B cell (primary cell): ENCODE results near the gene LRPPRC. TPM values are rescaled to one million over a fixed set of nuclear protein-coding genes. Genes with fewer than 3 reads are reported as not detected.

Experiments
- ATAC-seq: fragments of 200-7000 bp; cut with Tn5 transposase; one replicate; pipeline ENCODE4 v1.10.0; 2021; ENCODE audit warnings: low read depth, mild to moderate bottlenecking, moderate number of reproducible peaks, moderate library complexity
- CTCF ChIA-PET: fragments of 350-600 bp; sonication (Branson Sonifier 250); formaldehyde crosslinking; loops from one replicate; lab custom pipeline; 2021; ENCODE audit warnings: antibody characterized with exemption, inconsistent platforms; lab: Charles Lee
- POLR2A ChIA-PET: fragments of 350-600 bp; sonication (Branson Sonifier 250); formaldehyde crosslinking; loops from one replicate; lab custom pipeline; 2021; ENCODE audit warnings: antibody characterized with exemption; lab: Charles Lee
- DNase-seq: peaks from one replicate; pipeline ENCODE4 v3.0.0; 2013
- H2AFZ ChIP-seq: 2 replicates; pipeline ENCODE4 v1.6.1; 2012; ENCODE audit warnings: mild to moderate bottlenecking, low read depth, low read length; ENCODE audit not compliant: insufficient read depth, poor library complexity, severe bottlenecking
- H3K27ac ChIP-seq, 2 donors: 1 replicate in 1 of 2; 2 replicates in 1 of 2; pipeline ENCODE4 v1.5.1; 2012 to 2013; ENCODE audit warnings: low read length in 2 of 2, mild to moderate bottlenecking in 2 of 2, moderate library complexity in 1 of 2
- H3K27me3 ChIP-seq, 4 experiments: fragments of 200-600 bp in 1 of 4; sonication (generic) in 1 of 4; replicated peaks in 1 of 4; 1 replicate in 2 of 4; 2 replicates in 2 of 4; pipeline versions ENCODE4 v1.6.1 to v1.7.0; 2013 to 2016; ENCODE audit warnings: low read length in 3 of 4, mild to moderate bottlenecking in 2 of 4, mixed read lengths in 1 of 4, moderate library complexity in 1 of 4; ENCODE audit not compliant: insufficient read depth in 4 of 4, control insufficient read depth in 3 of 4; ENCODE audit errors: control extremely low read depth in 1 of 4
- H3K36me3 ChIP-seq, 2 experiments: replicated peaks in 1 of 2; 1 replicate in 1 of 2; 2 replicates in 1 of 2; pipeline versions ENCODE4 v1.6.1 to v1.7.1; 2013; ENCODE audit warnings: low read length in 1 of 2; ENCODE audit not compliant: insufficient read depth in 2 of 2, control insufficient read depth in 1 of 2; ENCODE audit errors: control extremely low read depth in 1 of 2, extremely low read depth in 1 of 2
- H3K4me1 ChIP-seq, 2 donors: fragments of 200-600 bp in 1 of 2; sonication (generic) in 1 of 2; 1 replicate in 1 of 2; 2 replicates in 1 of 2; pipeline versions ENCODE4 v1.5.1 to v1.6.1; 2013 to 2017; ENCODE audit warnings: low read length in 2 of 2; ENCODE audit not compliant: control insufficient read depth in 2 of 2, insufficient read depth in 2 of 2
- H3K4me2 ChIP-seq: replicated peaks from 2 replicates; pipeline ENCODE3; 2012; ENCODE audit warnings: mild to moderate bottlenecking, low read depth, low read length; ENCODE audit not compliant: poor library complexity, severe bottlenecking
- H3K4me3 ChIP-seq, 5 experiments: fragments of 200-600 bp in 1 of 5; sonication (generic) in 1 of 5; 1 replicate in 3 of 5; 2 replicates in 2 of 5; pipeline versions ENCODE4 v1.5.1 to v1.7.0; 2011 to 2016; ENCODE audit warnings: low read length in 4 of 5, mild to moderate bottlenecking in 4 of 5, low read depth in 2 of 5, control low read depth in 1 of 5, moderate library complexity in 1 of 5; ENCODE audit not compliant: insufficient read depth in 1 of 5; ENCODE audit errors: control extremely low read depth in 1 of 5, extremely low read depth in 1 of 5
- H3K79me2 ChIP-seq: fragments of 200-600 bp; sonication (generic); one replicate; pipeline ENCODE4 v1.6.0; 2016; ENCODE audit warnings: low read length; ENCODE audit not compliant: control insufficient read depth, insufficient read depth
- H3K9ac ChIP-seq: fragments of 200-600 bp; sonication (generic); 2 replicates; pipeline ENCODE4 v1.6.1; 2017; ENCODE audit warnings: mild to moderate bottlenecking, low read length, moderate library complexity
- H3K9me3 ChIP-seq, 3 donors: one replicate each; pipeline versions ENCODE4 v1.6.1 to v1.7.1; 2013; ENCODE audit warnings: low read length in 2 of 3; ENCODE audit not compliant: control insufficient read depth in 2 of 3, insufficient read depth in 1 of 3; ENCODE audit errors: control extremely low read depth in 1 of 3
- H4K20me1 ChIP-seq: 2 replicates; pipeline ENCODE4 v1.6.0; 2012; ENCODE audit warnings: mild to moderate bottlenecking, low read length; ENCODE audit not compliant: insufficient read depth, control insufficient read depth, poor library complexity, severe bottlenecking
- H3K27ac Mint-ChIP-seq: one replicate; pipeline ENCODE4 v1.8.0; 2021; ENCODE audit warnings: mixed read lengths
- H3K27me3 Mint-ChIP-seq: one replicate; pipeline ENCODE4 v1.8.0; 2021; ENCODE audit warnings: mixed read lengths
- H3K4me1 Mint-ChIP-seq: one replicate; pipeline ENCODE4 v1.8.0; 2021; ENCODE audit warnings: mixed read lengths
- H3K4me3 Mint-ChIP-seq: one replicate; pipeline ENCODE4 v1.8.0; 2021; ENCODE audit warnings: mixed read lengths
- H3K9me3 Mint-ChIP-seq: one replicate; pipeline ENCODE4 v1.8.0; 2022; ENCODE audit warnings: mixed read lengths; ENCODE audit not compliant: insufficient read depth
- EZH2 ChIP-seq: IDR thresholded peaks from 2 replicates; pipeline ENCODE4 v1.6.1; 2012; ENCODE audit warnings: borderline replicate concordance, low read depth, mild to moderate bottlenecking, moderate library complexity, low read length; ENCODE audit not compliant: insufficient read depth, poor library complexity, severe bottlenecking
- WGBS: methylation state at CpG from one replicate; pipeline ENCODE4 v1.1.5; 2013; ENCODE audit warnings: missing lambda C conversion rate; ENCODE audit not compliant: insufficient coverage; 5-methylcytosine and 5-hydroxymethylcytosine counted together
- intact Hi-C: fragments of 100-400 bp; cut with micrococcal nuclease; formaldehyde crosslinking; loops from one replicate; pipeline ENCODE4 v1.10.0; 2022
- polyA plus RNA-seq: library from polyadenylated mRNA; depleted of rRNA; stranded (reverse); fragments of >200 nt; gene quantifications from 2 replicates; pipeline ENCODE4 v1.2.3, GENCODE V29; 2012
- total RNA-seq, 2 donors: library from RNA; stranded (reverse); fragments of 120-200 nt in 1 of 2; gene quantifications; 1 replicate in 1 of 2; 2 replicates in 1 of 2; pipeline versions ENCODE4 v1.2.3 to v1.2.4, GENCODE V29; 2013 to 2022
- TF ChIP-seq, protein P1 (sequence below): fragments of 200-600 bp; IDR thresholded peaks from one replicate; pipeline ENCODE4 v1.8.0; 2022; ENCODE audit warnings: antibody characterized with exemption, mild to moderate bottlenecking

The LRPPRC gene
- total and polyA plus RNA-seq, 2 donors (not counting 1 experiment from before 2014, with no cell fraction given) = 17.6 to 75.6 TPM

DNA sequence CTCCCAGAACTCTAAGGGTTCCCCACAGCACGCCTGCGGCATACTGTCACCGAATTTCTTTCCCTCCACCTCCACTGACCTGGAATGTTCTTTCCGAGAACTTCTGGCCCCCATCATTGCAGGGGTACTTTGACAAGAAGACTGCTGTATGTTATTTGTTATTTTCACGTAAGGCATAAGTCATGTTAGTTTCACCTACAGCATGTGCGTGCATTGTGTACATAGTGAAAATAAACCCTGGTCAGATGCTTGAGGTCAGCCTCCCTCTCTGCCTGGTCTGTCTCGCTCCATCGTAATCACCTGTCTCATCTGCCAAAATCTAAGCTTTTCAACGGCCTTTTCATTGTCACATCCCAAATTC lies 152.9 kb downstream of the LRPPRC start:
- ChIA-PET POLR2A (no interaction called here), CTCF (no interaction called here)
- H3K4me1 Mint-ChIP-seq = peaks cover under 1% of the 10 kb centered on the region
- peaks cover 0 to 7% (median 0%) of the 10 kb centered on the region in 4 experiments for H3K27me3 ChIP-seq
- H3K4me2 ChIP-seq = no peak overlapping the region
- peaks cover 5% of the 10 kb centered on the region for H3K27me3 Mint-ChIP-seq
- no peak overlapping the region for H3K4me3 ChIP-seq
- no peak overlapping the region for H3K27ac ChIP-seq
- intact Hi-C loops = no loop called here
- TF ChIP-seq EZH2 = no peak
- TF ChIP-seq, protein P1, sequence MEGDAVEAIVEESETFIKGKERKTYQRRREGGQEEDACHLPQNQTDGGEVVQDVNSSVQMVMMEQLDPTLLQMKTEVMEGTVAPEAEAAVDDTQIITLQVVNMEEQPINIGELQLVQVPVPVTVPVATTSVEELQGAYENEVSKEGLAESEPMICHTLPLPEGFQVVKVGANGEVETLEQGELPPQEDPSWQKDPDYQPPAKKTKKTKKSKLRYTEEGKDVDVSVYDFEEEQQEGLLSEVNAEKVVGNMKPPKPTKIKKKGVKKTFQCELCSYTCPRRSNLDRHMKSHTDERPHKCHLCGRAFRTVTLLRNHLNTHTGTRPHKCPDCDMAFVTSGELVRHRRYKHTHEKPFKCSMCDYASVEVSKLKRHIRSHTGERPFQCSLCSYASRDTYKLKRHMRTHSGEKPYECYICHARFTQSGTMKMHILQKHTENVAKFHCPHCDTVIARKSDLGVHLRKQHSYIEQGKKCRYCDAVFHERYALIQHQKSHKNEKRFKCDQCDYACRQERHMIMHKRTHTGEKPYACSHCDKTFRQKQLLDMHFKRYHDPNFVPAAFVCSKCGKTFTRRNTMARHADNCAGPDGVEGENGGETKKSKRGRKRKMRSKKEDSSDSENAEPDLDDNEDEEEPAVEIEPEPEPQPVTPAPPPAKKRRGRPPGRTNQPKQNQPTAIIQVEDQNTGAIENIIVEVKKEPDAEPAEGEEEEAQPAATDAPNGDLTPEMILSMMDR = no peak
- 95% methylated on average over 7 of the region's 9 CpGs for WGBS
- no peaks in the 10 kb centered on the region for H3K4me1 ChIP-seq
- H3K4me3 Mint-ChIP-seq = no peak overlapping the region
- H3K79me2 ChIP-seq = no peaks in the 10 kb centered on the region
- DNase-seq (no peak), ATAC-seq (no peak)
- no peaks in the 10 kb centered on the region for H3K9me3 Mint-ChIP-seq
- H3K36me3 ChIP-seq = no peaks in the 10 kb centered on the region
- no peak overlapping the region for H2AFZ ChIP-seq
- no peaks in the 10 kb centered on the region for H4K20me1 ChIP-seq
- H3K27ac Mint-ChIP-seq = no peak overlapping the region
- peaks cover 0 to 2% (median 0%) of the 10 kb centered on the region in 3 donors for H3K9me3 ChIP-seq
- no peak overlapping the region for H3K9ac ChIP-seq

DNA sequence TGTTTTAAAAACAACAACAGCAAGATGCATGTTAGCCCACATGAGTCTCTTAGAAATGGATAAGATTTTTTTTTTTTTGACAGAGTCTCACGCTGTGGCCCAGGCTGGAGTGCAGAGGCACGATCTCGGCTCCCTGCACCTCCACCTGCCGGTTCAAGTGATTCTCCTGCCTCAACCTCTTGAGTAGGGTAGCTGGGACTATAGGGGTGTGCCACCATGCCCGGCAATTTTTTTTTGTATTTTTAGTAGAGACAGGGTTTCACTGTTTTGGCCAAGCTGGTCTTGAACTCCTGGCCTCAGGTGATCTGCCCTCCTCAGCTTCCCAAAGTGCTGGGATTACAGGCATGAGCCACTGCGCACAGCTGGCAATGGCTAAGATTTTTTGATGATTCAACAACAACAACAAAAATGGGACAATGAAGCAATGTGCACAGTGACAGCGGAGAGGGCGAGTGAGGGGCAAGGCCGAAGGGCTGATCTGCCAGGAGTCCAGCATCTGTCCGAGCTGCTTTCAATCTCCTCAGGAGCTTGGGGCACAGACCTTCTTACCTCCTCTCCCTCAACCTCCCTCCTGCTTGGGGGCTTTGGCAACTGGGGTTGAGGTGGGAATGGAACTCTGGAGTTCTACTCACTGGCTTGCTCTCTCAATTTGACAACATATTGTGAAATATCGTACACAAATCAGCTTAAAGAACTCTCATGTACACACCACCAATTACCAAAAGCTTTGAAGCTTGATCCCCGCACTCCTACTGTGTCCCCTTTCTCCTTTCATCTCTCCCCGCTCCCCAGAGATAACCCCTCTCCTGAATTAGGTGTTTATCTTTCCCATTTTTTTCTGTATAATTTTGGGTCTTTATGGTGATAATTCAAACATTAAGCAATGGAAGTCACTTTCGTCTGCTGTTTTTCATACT lies 153.6 kb downstream of the LRPPRC start:
- TF ChIP-seq EZH2 = no peak
- TF ChIP-seq, protein P1 = no peak
- intact Hi-C loops = no loop called here
- no peaks in the 10 kb centered on the region for H3K9me3 ChIP-seq
- no peak for DNase-seq
- H3K79me2 ChIP-seq = no peaks in the 10 kb centered on the region
- Mint-ChIP-seq H3K27me3 (peaks cover 5% of the 10 kb centered on the region), H3K27ac (no peak overlapping the region), H3K9me3 (no peaks in the 10 kb centered on the region), H3K4me1 (no peaks in the 10 kb centered on the region), H3K4me3 (no peak overlapping the region)
- 98% methylated on average over 10 of the region's 14 CpGs for WGBS
- H3K27ac ChIP-seq = no peak overlapping the region
- no peaks in the 10 kb centered on the region for H3K36me3 ChIP-seq
- no peak overlapping the region for H3K4me2 ChIP-seq
- no peaks in the 10 kb centered on the region for H4K20me1 ChIP-seq
- peaks cover 0 to 7% (median 0%) of the 10 kb centered on the region in 4 experiments for H3K27me3 ChIP-seq
- no peak overlapping the region for H3K4me3 ChIP-seq
- POLR2A ChIA-PET = no interaction called here
- no peaks in the 10 kb centered on the region for H3K4me1 ChIP-seq
- no peak for ATAC-seq
- no peak overlapping the region for H3K9ac ChIP-seq
- no peak overlapping the region for H2AFZ ChIP-seq
- CTCF ChIA-PET = no interaction called here
